SK-N-MC (cell line): ENCODE measurements around the gene DNAAF8.

Experiments
- EZH2 ChIP-seq: fragments of 200-600 bp; sonication (generic); IDR thresholded peaks from one replicate; pipeline ENCODE4 v1.6.1; 2017; ENCODE audit warnings: antibody characterized with exemption
- POLR2AphosphoS5 ChIP-seq: IDR thresholded peaks from 2 replicates; pipeline ENCODE4 v1.6.1; 2012; ENCODE audit warnings: mild to moderate bottlenecking, low read depth, low read length, borderline replicate concordance

GRCh38 chr16:4760221-4760910, 26.0 kb downstream of the DNAAF8 start:
- TF ChIP-seq POLR2AphosphoS5 (no peak), EZH2 (no peak)
